SKM-1 (cell line): ENCODE data around the gene VTI1A.

Experiments
- DNase-seq: peaks from one replicate; lab custom pipeline; 2025; ENCODE audit not compliant: unreplicated experiment; lab: John Stamatoyannopoulos, UW

The VTI1A gene

GRCh38 chr10:112775892-112776674 lies 329.1 kb downstream of the VTI1A start:
- DNase-seq = no peak

GRCh38 chr10:112778579-112778978 lies 331.6 kb downstream of the VTI1A start:
- DNase-seq = no peak

- DNase-seq = no peak
Observed at GRCh38 chr10:112779025-112779770, 332.2 kb downstream of the VTI1A start.

GRCh38 chr10:112782200-112782907 lies 335.3 kb downstream of the VTI1A start:
- no peak for DNase-seq

- no peak for DNase-seq
Observed at GRCh38 chr10:112783351-112784021, 336.5 kb downstream of the VTI1A start.

- DNase-seq = no peak
Observed at GRCh38 chr10:112784022-112784461, 337.0 kb downstream of the VTI1A start.

GRCh38 chr10:112785089-112785488 lies 338.1 kb downstream of the VTI1A start:
- no peak for DNase-seq

- no peak for DNase-seq
Observed at GRCh38 chr10:112789248-112789647, 342.2 kb downstream of the VTI1A start.

GRCh38 chr10:112790030-112790429 lies 343.0 kb downstream of the VTI1A start:
- no peak for DNase-seq

- DNase-seq = no peak
Observed at GRCh38 chr10:112790921-112791320, 343.9 kb downstream of the VTI1A start.

GRCh38 chr10:112791447-112791846 lies 344.4 kb downstream of the VTI1A start:
- DNase-seq = no peak

- no peak for DNase-seq
Observed at GRCh38 chr10:112792487-112793201, 345.6 kb downstream of the VTI1A start.

GRCh38 chr10:112793202-112793921 lies 346.3 kb downstream of the VTI1A start:
- no peak for DNase-seq

- DNase-seq = no peak
Observed at GRCh38 chr10:112794201-112794600, 347.2 kb downstream of the VTI1A start.

GRCh38 chr10:112795067-112795466 lies 348.1 kb downstream of the VTI1A start:
- DNase-seq = no peak

GRCh38 chr10:112797197-112797596 lies 350.2 kb downstream of the VTI1A start:
- no peak for DNase-seq

GRCh38 chr10:112797855-112798254 lies 350.8 kb downstream of the VTI1A start:
- no peak for DNase-seq

- DNase-seq = no peak
Observed at GRCh38 chr10:112799038-112799437, 352.0 kb downstream of the VTI1A start.

GRCh38 chr10:112799726-112800510 lies 352.9 kb downstream of the VTI1A start:
- no peak for DNase-seq
